HepG2 (cell line): ENCODE data around the gene POLR2H. TPM values are rescaled to one million over a fixed set of nuclear protein-coding genes. Genes with fewer than 3 reads are reported as not detected.

Experiments
- ATAC-seq: fragments of 200-7000 bp; cut with Tn5 transposase; 3 replicates; pipeline ENCODE4 v1.9.1; 2020; ENCODE audit warnings: mild to moderate bottlenecking, moderate library complexity
- BruUV-seq: library from RNA; stranded (reverse); fragments of 400-500 nt; replicated peaks from 2 replicates; lab custom pipeline; 2021; lab: Mats Ljungman, UMichigan
- CTCF ChIA-PET: fragments of 300-600 bp; formaldehyde crosslinking; extraction: SDS; loops from one replicate; lab custom pipeline; 2021; ENCODE audit warnings: low total read pairs, inconsistent platforms, low intra/inter-chr PET ratio; lab: Yijun Ruan, JAX
- POLR2A ChIA-PET: fragments of 350-600 bp; sonication (Branson Sonifier 250); formaldehyde crosslinking; loops from one replicate; lab custom pipeline; 2020; ENCODE audit warnings: antibody characterized with exemption, inconsistent platforms; lab: Yijun Ruan, JAX
- DNase-seq: peaks from one replicate; pipeline ENCODE4 v3.0.0-alpha.2; 2015; ENCODE audit warnings: low spot score
- FAIRE-seq: peaks from 3 replicates; lab custom pipeline; 2011; peaks lifted over from hg19 to GRCh38; lab: Jason Lieb, UNC
- H2AFZ ChIP-seq: one replicate; pipeline ENCODE4 v1.6.1; 2011; ENCODE audit warnings: low read length, inconsistent platforms
- H3K27ac ChIP-seq: fragments of 300-600 bp; 3 replicates; pipeline ENCODE4 v1.8.0; 2011; ENCODE audit warnings: mixed run types, mild to moderate bottlenecking, mixed read lengths, low read length, inconsistent platforms; ENCODE audit not compliant: insufficient read depth; ENCODE audit errors: extremely low read length
- H3K27me3 ChIP-seq, 2 experiments: fragments of 200-600 bp in 1 of 2; 2 replicates in 1 of 2; 3 replicates in 1 of 2; pipeline versions ENCODE4 v1.6.0 to v1.8.0; 2011; ENCODE audit warnings: low read length in 2 of 2, mild to moderate bottlenecking in 2 of 2, moderate library complexity in 2 of 2, inconsistent platforms in 1 of 2; ENCODE audit not compliant: insufficient read depth in 2 of 2, control insufficient read depth in 1 of 2
- H3K36me3 ChIP-seq, 2 experiments: fragments of 200-600 bp in 1 of 2; replicated peaks in 1 of 2; 2 replicates in 1 of 2; 3 replicates in 1 of 2; pipeline versions ENCODE4 v1.5.1 to v1.8.0; 2011; ENCODE audit warnings: low read length in 2 of 2, inconsistent platforms in 1 of 2; ENCODE audit not compliant: insufficient read depth in 2 of 2, control insufficient read depth in 1 of 2
- H3K4me1 ChIP-seq: 2 replicates; pipeline ENCODE4 v1.5.1; 2012; ENCODE audit warnings: low read length, inconsistent platforms; ENCODE audit not compliant: insufficient read depth
- H3K4me2 ChIP-seq: 2 replicates; pipeline ENCODE4 v1.6.0; 2011; ENCODE audit warnings: low read depth, low read length, inconsistent platforms
- H3K4me3 ChIP-seq, 3 experiments: fragments of 200-600 bp in 1 of 3; sonication (generic), shearing (Covaris generic) in 1 of 3; replicated peaks in 1 of 3; 2 replicates each; pipeline ENCODE4 v1.5.1; 2011 to 2016; ENCODE audit warnings: low read length in 3 of 3, inconsistent platforms in 2 of 3, low read depth in 2 of 3, mild to moderate bottlenecking in 2 of 3, control low read depth in 1 of 3, mixed read lengths in 1 of 3; ENCODE audit not compliant: insufficient read depth in 1 of 3
- H3K79me2 ChIP-seq: one replicate; pipeline ENCODE4 v1.6.1; 2011; ENCODE audit warnings: low read length, inconsistent platforms; ENCODE audit not compliant: insufficient read depth
- H3K9ac ChIP-seq: 2 replicates; pipeline ENCODE4 v1.6.0; 2011; ENCODE audit warnings: mild to moderate bottlenecking, low read depth, low read length, inconsistent platforms; ENCODE audit not compliant: insufficient read depth
- H3K9me3 ChIP-seq: 2 replicates; pipeline ENCODE4 v1.5.1; 2012; ENCODE audit warnings: mild to moderate bottlenecking, low read length
- H4K20me1 ChIP-seq: 2 replicates; pipeline ENCODE4 v1.6.0; 2011; ENCODE audit warnings: inconsistent platforms, mild to moderate bottlenecking, low read length, moderate library complexity; ENCODE audit not compliant: insufficient read depth
- ATF1 ChIP-seq: IDR thresholded peaks from 2 replicates; pipeline ENCODE4 v1.6.1; 2016; ENCODE audit warnings: mild to moderate bottlenecking, control low read depth
- DR1 ChIP-seq: sonication (generic); formaldehyde crosslinking; IDR thresholded peaks from 2 replicates; pipeline ENCODE4 v1.8.0; 2021; ENCODE audit warnings: mild to moderate bottlenecking, missing genetic modification reagents, inconsistent platforms
- E2F1 ChIP-seq: sonication (generic); formaldehyde crosslinking; IDR thresholded peaks from 2 replicates; pipeline ENCODE4 v1.5.0; 2020; ENCODE audit warnings: missing genetic modification reagents
- LBX2 ChIP-seq: sonication (generic); formaldehyde crosslinking; IDR thresholded peaks from 2 replicates; pipeline ENCODE4 v1.5.0; 2020; ENCODE audit warnings: missing genetic modification reagents, mild to moderate bottlenecking, borderline replicate concordance
- PPARG ChIP-seq: conservative IDR thresholded peaks from 2 replicates; pipeline ENCODE4 v1.6.1; 2016; ENCODE audit warnings: missing biosample characterization, missing genetic modification reagents
- RFX5 ChIP-seq: IDR thresholded peaks from 2 replicates; pipeline ENCODE4 v1.6.1; 2011; ENCODE audit warnings: low read depth, low read length, improper control_type of control experiment
- SRSF4 ChIP-seq: fragments of 200-400 bp; formaldehyde crosslinking; IDR thresholded peaks from one replicate; pipeline ENCODE4 v1.6.1; 2018; ENCODE audit warnings: mild to moderate bottlenecking, low read depth, low read length, moderate library complexity; ENCODE audit not compliant: poor library complexity, severe bottlenecking
- ZBTB42 ChIP-seq: sonication (generic); formaldehyde crosslinking; IDR thresholded peaks from 2 replicates; pipeline ENCODE4 v1.5.0; 2020; ENCODE audit warnings: mild to moderate bottlenecking, missing genetic modification reagents
- ZFP36 ChIP-seq: fragments of 150-350 bp; IDR thresholded peaks from 2 replicates; pipeline ENCODE4 v1.6.1; 2018; ENCODE audit warnings: borderline replicate concordance, low read length, low read depth; ENCODE audit not compliant: partially characterized antibody
- ZNF24 ChIP-seq: fragments of 450-650 bp; IDR thresholded peaks from 2 replicates; pipeline ENCODE4 v1.6.1; 2017; ENCODE audit warnings: antibody characterized with exemption, mild to moderate bottlenecking
- ZNF264 ChIP-seq: sonication (generic); formaldehyde crosslinking; IDR thresholded peaks from 2 replicates; pipeline ENCODE4 v1.4.0; 2020; ENCODE audit warnings: missing genetic modification reagents
- ZNF609 ChIP-seq: sonication (generic); formaldehyde crosslinking; IDR thresholded peaks from 2 replicates; pipeline ENCODE4 v1.4.0; 2020; ENCODE audit warnings: mild to moderate bottlenecking, missing genetic modification reagents, borderline replicate concordance
- WGBS: methylation state at CpG from one replicate; pipeline ENCODE4 v1.1.6; 2017; ENCODE audit warnings: low lambda C conversion rate; 5-methylcytosine and 5-hydroxymethylcytosine counted together
- in situ Hi-C: cut with HindIII; loops from 2 replicates; pipeline ENCODE4 v1.10.0; 2017; ENCODE audit warnings: low pct_unique_long_range_greater_than_20kb; ENCODE audit not compliant: extremely low pct_ligation_motif_present
- intact Hi-C: fragments of 100-400 bp; cut with micrococcal nuclease; formaldehyde crosslinking; loops from one replicate; pipeline ENCODE4 v1.10.0; 2022; ENCODE audit not compliant: unreplicated experiment
- polyA plus RNA-seq, 8 experiments: library from polyadenylated mRNA; depleted of rRNA in 3 of 8; stranded (reverse) in 7 of 8; unstranded in 1 of 8; fragments of >200 nt; fragmentation: Illumina TruSeq in 4 of 8; extraction: Trizol in 4 of 8; gene quantifications; 2 replicates each; pipeline versions ENCODE4 v1.2.1 to v1.2.3, GENCODE V29; 2011 to 2016; ENCODE audit warnings: low read depth in 4 of 8, missing spikeins in 1 of 8, mixed read lengths in 1 of 8; ENCODE audit not compliant: insufficient read depth in 1 of 8
- total RNA-seq, 5 experiments: library from RNA; depleted of rRNA; stranded (reverse); fragments of >200 nt; fragmentation: Illumina TruSeq; extraction: Trizol; gene quantifications; 2 replicates each; pipeline ENCODE4 v1.2.3, GENCODE V29; 2016; ENCODE audit warnings: low read depth in 1 of 5
- TF ChIP-seq, protein P1 (sequence below): sonication (generic); formaldehyde crosslinking; IDR thresholded peaks from 2 replicates; pipeline ENCODE4 v1.4.0; 2020; ENCODE audit warnings: mild to moderate bottlenecking, missing genetic modification reagents
- TF ChIP-seq, protein P2 (sequence below): sonication (generic); formaldehyde crosslinking; IDR thresholded peaks from 2 replicates; pipeline ENCODE4 v1.4.0; 2020; ENCODE audit warnings: mild to moderate bottlenecking, missing genetic modification reagents
- TF ChIP-seq, protein P3 (sequence below): sonication (generic); formaldehyde crosslinking; IDR thresholded peaks from 2 replicates; pipeline ENCODE4 v1.8.1; 2023; ENCODE audit warnings: mild to moderate bottlenecking, missing genetic modification reagents

POLR2H gene
- total and polyA plus RNA-seq, 2 of the 13 experiments (the other 11 are each of a cell fraction or from before 2014, with no cell fraction given): 118 to 194 TPM

DNA sequence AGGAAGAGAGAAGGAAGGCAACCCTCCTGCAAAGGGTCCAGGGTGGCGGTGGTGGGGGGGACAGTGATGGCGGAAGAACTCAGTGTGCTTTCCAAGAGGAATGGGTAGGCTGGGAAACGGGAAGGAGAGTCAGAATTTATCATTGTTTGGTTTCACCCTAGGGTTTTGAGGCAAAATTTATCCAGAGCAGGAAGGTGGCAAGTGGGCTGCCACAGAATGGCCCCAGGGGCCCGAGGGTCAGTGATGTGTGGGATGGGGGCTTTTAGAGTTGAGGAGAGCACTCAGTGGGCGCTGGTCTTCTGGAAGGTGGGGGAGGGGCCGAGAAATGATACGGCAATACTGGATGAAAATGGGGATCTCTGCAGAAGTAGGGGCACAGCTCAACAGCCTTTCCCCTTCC is 23.5 kb upstream of the POLR2H start:
- WGBS: 86% methylated on average over 7 of the region's 7 CpGs
- DNase-seq (no peak), ATAC-seq (no peak)
- Histone ChIP-seq H4K20me1 (peaks cover 19% of the 10 kb centered on the region; the same call in 1 of the 2 replicates), H2AFZ (no peak overlapping the region), H3K9ac (no peak overlapping the region), H3K79me2 (peaks cover 14% of the 10 kb centered on the region), H3K9me3 (no peaks in the 10 kb centered on the region)
- in situ Hi-C loops: no loop called here
- CTCF ChIA-PET: no interaction called here
- POLR2A ChIA-PET: interaction anchor here (1.4 to 1.9 kb wide), 2 partner anchors 8 to 24 kb away, joined by 6 to 10 read pairs; partner anchors contain the start of genes CLCN2 and POLR2H
- BruUV-seq: no TSS peak
- TF ChIP-seq PPARG (CRISPR knock-in tag) (no peak), ZNF264 (CRISPR knock-in tag) (no peak), ZBTB42 (CRISPR knock-in tag) (no peak), DR1 (CRISPR knock-in tag) (no peak), LBX2 (CRISPR knock-in tag) (no peak), ZNF609 (CRISPR knock-in tag) (no peak), ZNF24 (no peak), ZFP36 (no peak), ATF1 (CRISPR knock-in tag) (no peak), SRSF4 (no peak), RFX5 (no peak), E2F1 (no peak)
- TF ChIP-seq, protein P1, sequence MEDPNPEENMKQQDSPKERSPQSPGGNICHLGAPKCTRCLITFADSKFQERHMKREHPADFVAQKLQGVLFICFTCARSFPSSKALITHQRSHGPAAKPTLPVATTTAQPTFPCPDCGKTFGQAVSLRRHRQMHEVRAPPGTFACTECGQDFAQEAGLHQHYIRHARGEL (CRISPR knock-in tag): no peak
- TF ChIP-seq, protein P2, sequence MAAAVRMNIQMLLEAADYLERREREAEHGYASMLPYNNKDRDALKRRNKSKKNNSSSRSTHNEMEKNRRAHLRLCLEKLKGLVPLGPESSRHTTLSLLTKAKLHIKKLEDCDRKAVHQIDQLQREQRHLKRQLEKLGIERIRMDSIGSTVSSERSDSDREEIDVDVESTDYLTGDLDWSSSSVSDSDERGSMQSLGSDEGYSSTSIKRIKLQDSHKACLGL (CRISPR knock-in tag): no peak
- TF ChIP-seq, protein P3, sequence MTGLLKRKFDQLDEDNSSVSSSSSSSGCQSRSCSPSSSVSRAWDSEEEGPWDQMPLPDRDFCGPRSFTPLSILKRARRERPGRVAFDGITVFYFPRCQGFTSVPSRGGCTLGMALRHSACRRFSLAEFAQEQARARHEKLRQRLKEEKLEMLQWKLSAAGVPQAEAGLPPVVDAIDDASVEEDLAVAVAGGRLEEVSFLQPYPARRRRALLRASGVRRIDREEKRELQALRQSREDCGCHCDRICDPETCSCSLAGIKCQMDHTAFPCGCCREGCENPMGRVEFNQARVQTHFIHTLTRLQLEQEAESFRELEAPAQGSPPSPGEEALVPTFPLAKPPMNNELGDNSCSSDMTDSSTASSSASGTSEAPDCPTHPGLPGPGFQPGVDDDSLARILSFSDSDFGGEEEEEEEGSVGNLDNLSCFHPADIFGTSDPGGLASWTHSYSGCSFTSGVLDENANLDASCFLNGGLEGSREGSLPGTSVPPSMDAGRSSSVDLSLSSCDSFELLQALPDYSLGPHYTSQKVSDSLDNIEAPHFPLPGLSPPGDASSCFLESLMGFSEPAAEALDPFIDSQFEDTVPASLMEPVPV (CRISPR knock-in tag): no peak
- TF ChIP-seq, all 625 proteins: peak for 0
- Histone ChIP-seq H3K4me2 (no peak overlapping the region), H3K27ac (no peak overlapping the region), H3K4me3 (no peak overlapping the region), H3K27me3 (no peaks in the 10 kb centered on the region; a peak in 1 of 5 replicates), H3K4me1 (peaks cover 18% of the 10 kb centered on the region), H3K36me3 (peaks cover 17 to 32% of the 10 kb centered on the region in 2 experiments)
- intact Hi-C loops: no loop called here
- no peak for FAIRE-seq
